ENCODE results near the gene DNAJC8.

DNA sequence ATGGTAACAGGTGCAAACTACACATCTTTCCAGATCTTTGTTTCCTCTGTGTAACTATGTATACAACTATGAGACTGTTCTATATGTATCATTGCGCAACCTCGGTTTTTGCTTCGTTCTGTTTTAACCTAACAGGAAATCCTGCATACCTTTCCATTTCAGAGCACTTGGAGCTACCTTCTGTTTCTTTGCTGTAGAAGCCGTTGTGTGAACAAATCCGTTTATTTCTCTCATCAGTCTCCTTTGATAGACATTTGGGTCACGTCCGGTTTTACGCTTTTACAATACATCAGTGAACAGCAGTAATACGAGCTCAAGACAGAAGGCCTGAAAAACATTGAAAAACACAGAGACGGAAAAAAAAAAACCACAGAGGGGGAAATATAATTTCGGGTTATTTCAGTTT is 13.6 kb upstream of the DNAJC8 start:
- TF ChIP-seq CTCF (conservative IDR thresholded peaks at IDR 0.05 in 1 of 2, IDR thresholded peaks at IDR 0.05 in 1 of 2; ENCODE audit: extremely low read depth in 1 of 2, insufficient read depth in 1 of 2, low read depth in 1 of 2, low read length in 2 of 2) (no peak), EZH2 (IDR thresholded peaks at IDR 0.05; ENCODE audit: borderline replicate concordance, low read length) (no peak)

All from mammary epithelial cell (primary cell).